ENCODE results near the gene SLC9A9. TPM values are rescaled to one million over a fixed set of nuclear protein-coding genes. Genes with fewer than 3 reads are reported as not detected.

Gene SLC9A9
- total RNA-seq, 2 experiments from 2014 or later = 12.2 TPM

DNA sequence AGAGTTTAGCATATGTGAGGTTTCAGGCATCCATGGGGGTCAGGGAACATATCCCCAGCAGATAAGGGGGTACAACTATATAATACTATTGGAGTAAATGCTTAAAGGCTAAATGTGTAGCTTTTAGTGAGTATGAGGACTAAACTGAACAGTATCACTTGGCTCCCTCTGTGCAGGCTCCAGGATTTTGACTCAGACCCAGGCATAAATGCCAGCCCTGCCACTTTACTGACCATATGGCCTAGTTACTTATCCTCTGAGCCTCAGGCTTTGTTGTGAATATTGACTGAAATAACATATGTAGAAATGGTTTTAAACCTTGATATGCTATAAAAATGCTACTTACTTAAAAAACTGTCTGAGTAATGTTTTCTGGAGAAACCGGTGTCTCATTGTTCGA lies 577.1 kb downstream of the SLC9A9 start:
- no peak for DNase-seq
- Mint-ChIP-seq H3K9me3 (no peaks in the 10 kb centered on the region), H3K4me3 (no peak overlapping the region), H3K27me3 (no peaks in the 10 kb centered on the region), H3K27ac (no peak overlapping the region), H3K4me1 (ENCODE audit: low read depth) (peaks cover 2% of the 10 kb centered on the region), H3K36me3 (ENCODE audit: low read depth) (peaks cover 8% of the 10 kb centered on the region)
- TF ChIP-seq CTCF (IDR thresholded peaks at IDR 0.05) = no peak
- Histone ChIP-seq H3K27ac (ENCODE audit: low read depth in 1 of 2, low read length in 2 of 2) (no peak overlapping the region), H3K4me1 (ENCODE audit: insufficient read depth, low read length) (no peaks in the 10 kb centered on the region), H3K36me3 (ENCODE audit: insufficient read depth, low read length) (peaks cover 3% of the 10 kb centered on the region), H3K9me3 (ENCODE audit: control insufficient read depth in 1 of 2, insufficient read depth in 1 of 2, low read length in 2 of 2) (no peaks in the 10 kb centered on the region), H3K27me3 (ENCODE audit: control insufficient read depth in 1 of 2, insufficient read depth in 2 of 2, low read length in 2 of 2) (no peaks in the 10 kb centered on the region), H3K4me3 (ENCODE audit: low read length) (no peak overlapping the region)
- ChIA-PET POLR2A (interaction anchor here (0.7 kb wide), 1 partner anchor 16 kb away, joined by 3 read pairs; no protein-coding TSS in a partner anchor), CTCF (no interaction called here)
- intact Hi-C loops (cut with DNase I, micrococcal nuclease) = no loop called here
- ATAC-seq (ENCODE audit: poor library complexity) = no peak

GRCh38 chr3:143269741-143270140 lies 578.5 kb downstream of the SLC9A9 start:
- Histone ChIP-seq H3K36me3 (ENCODE audit: insufficient read depth, low read length) (peaks cover 11% of the 10 kb centered on the region), H3K27ac (ENCODE audit: low read depth in 1 of 2, low read length in 2 of 2) (no peak overlapping the region), H3K4me1 (ENCODE audit: insufficient read depth, low read length) (no peaks in the 10 kb centered on the region), H3K9me3 (ENCODE audit: control insufficient read depth in 1 of 2, insufficient read depth in 1 of 2, low read length in 2 of 2) (no peaks in the 10 kb centered on the region), H3K4me3 (ENCODE audit: low read length) (no peak overlapping the region), H3K27me3 (ENCODE audit: control insufficient read depth in 1 of 2, insufficient read depth in 2 of 2, low read length in 2 of 2) (no peaks in the 10 kb centered on the region)
- CTCF ChIA-PET = no interaction called here
- H3K36me3 Mint-ChIP-seq (ENCODE audit: low read depth) = peaks cover 8% of the 10 kb centered on the region
- no peaks in the 10 kb centered on the region for H3K9me3 Mint-ChIP-seq
- ATAC-seq (ENCODE audit: poor library complexity) (no peak), DNase-seq (no peak)
- H3K4me1 Mint-ChIP-seq (ENCODE audit: low read depth) = no peaks in the 10 kb centered on the region
- intact Hi-C loops (cut with DNase I, micrococcal nuclease) = no loop called here
- no peak overlapping the region for H3K4me3 Mint-ChIP-seq
- no peak overlapping the region for H3K27ac Mint-ChIP-seq
- POLR2A ChIA-PET = no interaction called here
- no peak for TF ChIP-seq CTCF (IDR thresholded peaks at IDR 0.05)
- H3K27me3 Mint-ChIP-seq = no peaks in the 10 kb centered on the region

DNA sequence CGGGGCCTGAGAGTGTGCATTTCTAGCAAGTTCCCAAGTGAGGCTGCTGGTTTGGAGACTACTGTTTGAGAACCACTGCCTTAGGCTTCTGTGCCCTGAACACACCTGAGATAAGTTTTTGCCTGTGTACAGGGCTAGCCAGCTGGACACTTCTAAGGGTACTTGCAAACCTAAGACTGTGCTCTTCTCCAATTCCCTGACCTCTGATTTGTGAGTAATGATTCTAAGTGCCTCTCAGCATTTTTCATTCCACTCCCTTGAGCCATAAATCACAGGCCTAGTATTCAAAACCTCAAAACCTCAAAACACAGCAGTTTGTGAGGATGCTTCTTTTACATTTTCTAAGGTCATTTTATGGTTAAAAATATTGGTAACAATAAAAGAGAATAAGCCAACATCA lies 580.3 kb downstream of the SLC9A9 start:
- POLR2A ChIA-PET = no interaction called here
- Histone ChIP-seq H3K9me3 (ENCODE audit: control insufficient read depth in 1 of 2, insufficient read depth in 1 of 2, low read length in 2 of 2) (no peaks in the 10 kb centered on the region), H3K4me3 (ENCODE audit: low read length) (no peak overlapping the region), H3K4me1 (ENCODE audit: insufficient read depth, low read length) (no peaks in the 10 kb centered on the region), H3K27ac (ENCODE audit: low read depth in 1 of 2, low read length in 2 of 2) (no peak overlapping the region), H3K27me3 (ENCODE audit: control insufficient read depth in 1 of 2, insufficient read depth in 2 of 2, low read length in 2 of 2) (no peaks in the 10 kb centered on the region), H3K36me3 (ENCODE audit: insufficient read depth, low read length) (peaks cover 11% of the 10 kb centered on the region)
- ATAC-seq (ENCODE audit: poor library complexity) = no peak
- Mint-ChIP-seq H3K4me3 (no peak overlapping the region), H3K27ac (no peak overlapping the region), H3K27me3 (no peaks in the 10 kb centered on the region), H3K36me3 (ENCODE audit: low read depth) (peaks cover 8% of the 10 kb centered on the region), H3K9me3 (no peaks in the 10 kb centered on the region), H3K4me1 (ENCODE audit: low read depth) (peaks cover 8% of the 10 kb centered on the region)
- TF ChIP-seq CTCF (IDR thresholded peaks at IDR 0.05) = no peak
- DNase-seq = no peak
- CTCF ChIA-PET = no interaction called here
- intact Hi-C loops (cut with DNase I, micrococcal nuclease) = no loop called here

All from CD4-positive, alpha-beta T cell (primary cell).